ENCODE measurements around the gene C1QL4.
"Not testable (repeated sequence)": the region's sequence is repeated elsewhere in the genome, so short reads cannot be mapped to it uniquely, and the experiment has no call there.

C1QL4 gene

GRCh38 chr12:49332891-49333371 is 4.1 kb downstream of the C1QL4 start:
- no peak for DNase-seq

DNA sequence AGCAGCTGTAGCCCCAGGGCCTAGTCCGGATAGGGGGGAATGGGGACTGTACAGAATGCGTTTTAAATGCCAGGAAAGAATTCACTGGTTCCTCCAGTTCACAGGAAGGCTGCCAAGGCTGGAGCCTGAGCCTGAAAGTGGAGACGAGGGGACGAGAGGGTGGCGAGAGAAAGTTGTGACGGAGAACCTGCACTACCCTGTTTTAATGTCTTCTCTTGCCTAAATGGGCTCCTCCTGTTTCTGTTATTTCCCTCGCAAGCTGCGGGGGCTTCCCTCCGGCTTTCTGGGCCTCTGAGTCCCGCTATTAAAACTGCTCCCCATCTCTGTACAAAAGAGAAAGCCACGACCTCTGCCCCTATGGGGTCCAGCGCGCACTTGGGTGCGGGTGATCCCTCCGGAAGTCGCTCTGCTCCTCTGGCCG is 4.5 kb downstream of the C1QL4 start:
- DNase-seq, result no peak

GRCh38 chr12:49331380-49332222 is 5.4 kb downstream of the C1QL4 start:
- DNase-seq, result peak; percentile 89

DNA sequence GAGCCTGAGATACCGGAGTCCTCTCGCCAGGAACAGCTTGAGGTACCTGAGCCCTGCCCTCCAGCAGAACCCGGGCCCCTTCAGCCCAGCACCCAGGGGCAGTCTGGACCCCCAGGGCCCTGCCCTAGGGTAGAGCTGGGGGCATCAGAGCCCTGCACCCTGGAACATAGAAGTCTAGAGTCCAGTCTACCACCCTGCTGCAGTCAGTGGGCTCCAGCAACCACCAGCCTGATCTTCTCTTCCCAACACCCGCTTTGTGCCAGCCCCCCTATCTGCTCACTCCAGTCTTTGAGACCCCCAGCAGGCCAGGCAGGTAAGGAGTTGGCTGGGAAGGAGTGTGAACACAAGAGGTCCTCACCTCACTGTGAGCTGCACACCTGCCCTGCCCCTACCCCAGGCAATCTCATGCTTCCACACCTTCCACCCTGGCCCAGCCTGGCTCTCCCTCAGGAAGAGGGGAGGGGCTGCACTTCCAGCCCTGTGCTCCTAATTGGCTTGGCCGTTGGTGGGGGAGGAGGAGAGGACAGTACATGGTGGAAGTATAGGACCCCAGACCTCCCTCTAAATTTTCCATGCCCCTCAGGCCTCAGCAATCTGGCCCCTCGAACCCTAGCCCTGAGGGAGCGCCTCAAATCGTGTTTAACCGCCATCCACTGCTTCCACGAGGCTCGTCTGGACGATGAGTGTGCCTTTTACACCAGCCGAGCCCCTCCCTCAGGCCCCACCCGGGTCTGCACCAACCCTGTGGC is 6.2 kb downstream of the C1QL4 start:
- no peak for DNase-seq

DNA sequence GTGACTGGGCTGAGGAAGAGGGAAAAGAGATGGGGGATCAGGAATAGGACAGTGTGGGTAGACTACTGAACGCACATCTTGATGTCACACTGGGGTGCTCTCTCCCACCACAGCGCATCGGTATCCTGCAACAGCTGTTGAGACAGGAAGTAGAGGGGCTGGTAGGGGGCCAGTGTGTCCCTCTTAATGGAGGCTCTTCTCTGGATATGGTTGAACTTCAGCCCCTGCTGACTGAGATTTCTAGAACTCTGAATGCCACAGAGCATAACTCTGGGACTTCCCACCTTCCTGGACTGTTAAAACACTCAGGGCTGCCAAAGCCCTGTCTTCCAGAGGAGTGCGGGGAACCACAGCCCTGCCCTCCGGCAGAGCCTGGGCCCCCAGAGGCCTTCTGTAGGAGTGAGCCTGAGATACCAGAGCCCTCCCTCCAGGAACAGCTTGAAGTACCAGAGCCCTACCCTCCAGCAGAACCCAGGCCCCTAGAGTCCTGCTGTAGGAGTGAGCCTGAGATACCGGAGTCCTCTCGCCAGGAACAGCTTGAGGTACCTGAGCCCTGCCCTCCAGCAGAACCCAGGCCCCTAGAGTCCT is 6.9 kb downstream of the C1QL4 start:
- no peak for DNase-seq

- no peak for DNase-seq
These were observed 8.2 kb downstream of the C1QL4 start for GRCh38 chr12:49328816-49329215.

DNA sequence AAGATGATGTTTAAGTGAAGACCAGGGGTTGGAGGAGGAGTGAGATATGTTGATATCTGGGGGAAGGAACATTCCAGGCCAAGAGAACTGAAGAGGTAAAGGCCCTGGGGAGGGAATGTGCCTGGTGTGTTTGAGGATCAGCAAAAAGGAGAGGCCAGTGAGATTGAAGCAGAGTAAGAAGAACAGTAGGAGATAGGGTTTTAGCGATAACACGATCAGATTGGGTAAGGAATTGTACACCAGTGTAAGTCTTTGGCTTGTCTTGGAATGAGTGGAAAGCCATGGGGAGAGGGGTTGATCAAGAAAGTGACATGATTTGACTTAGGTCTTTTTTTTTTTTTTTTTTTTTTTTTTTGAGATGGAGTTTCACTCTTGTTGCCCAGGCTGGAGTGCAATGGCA is 9.1 kb downstream of the C1QL4 start:
- DNase-seq, result no peak

- DNase-seq, result no peak
These were observed 9.6 kb downstream of the C1QL4 start for GRCh38 chr12:49327368-49327767.

GRCh38 chr12:49325606-49326005 is 11.4 kb downstream of the C1QL4 start:
- no peak for DNase-seq

GRCh38 chr12:49323524-49324097 is 13.4 kb downstream of the C1QL4 start:
- no peak for DNase-seq

DNA sequence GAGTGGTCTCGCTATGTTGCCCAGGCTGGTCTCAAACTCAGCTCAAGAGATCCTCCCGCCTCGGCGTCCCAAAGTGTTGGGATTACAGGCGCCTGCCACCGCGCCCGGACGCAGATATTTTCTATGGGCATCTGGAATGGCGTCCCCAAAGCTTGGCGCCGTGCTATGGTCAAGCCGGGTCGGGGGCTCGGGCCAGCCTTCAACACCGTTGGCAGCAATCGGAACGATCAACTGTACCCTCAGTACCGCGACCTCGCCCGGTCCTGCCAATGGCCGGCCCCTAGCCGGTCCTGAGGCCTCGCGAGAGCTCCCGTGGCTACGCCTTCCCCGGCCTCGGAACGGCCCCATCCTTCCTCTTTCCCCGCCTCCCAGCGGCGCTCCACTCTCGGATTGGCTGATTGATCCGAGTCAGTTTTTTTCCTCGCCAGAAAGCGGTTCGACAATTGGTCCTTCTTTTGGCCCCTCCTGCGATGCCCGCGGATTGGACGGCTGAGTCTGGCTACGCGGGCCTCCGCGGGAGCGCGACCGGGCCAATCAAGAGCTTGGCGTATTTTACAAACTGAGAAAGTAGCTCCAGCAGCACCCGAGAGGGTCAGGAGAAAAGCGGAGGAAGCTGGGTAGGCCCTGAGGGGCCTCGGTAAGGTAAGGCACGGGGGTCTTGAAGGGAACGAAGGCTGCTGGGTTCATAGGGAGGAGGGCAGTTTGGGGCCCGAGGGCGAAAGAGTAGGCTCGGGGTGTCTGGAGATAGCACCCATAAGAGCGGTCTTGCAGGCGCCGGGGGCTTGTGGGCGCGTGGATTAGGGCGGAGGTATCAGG is 14.1 kb downstream of the C1QL4 start, which contains the start of gene TROAP:
TROAP (plus strand) TSS at position 548 of the 816 bp plus-strand sequence. CDS start 354 bp downstream, outside the sequence.
- DNase-seq, result peak; percentile 100

DNA sequence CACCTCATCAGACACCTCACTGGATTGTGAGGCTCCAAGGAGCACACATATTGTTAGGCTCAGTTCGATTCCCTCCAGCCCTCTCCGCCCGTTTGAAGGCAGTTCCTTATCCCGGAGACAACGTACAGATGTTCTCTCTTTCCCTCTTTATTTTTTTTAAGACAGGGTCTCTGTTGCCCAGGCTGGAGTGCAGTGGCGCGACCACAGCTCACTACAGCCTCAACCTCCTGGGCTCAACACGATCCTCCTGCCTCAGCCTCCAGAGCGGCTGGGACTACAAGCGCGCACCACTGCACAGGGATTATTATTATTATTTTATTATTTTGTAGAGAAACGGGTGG is 14.7 kb downstream of the C1QL4 start:
- no peak for DNase-seq

GRCh38 chr12:49320411-49321103 is 16.4 kb downstream of the C1QL4 start:
- DNase-seq, result not testable (repeated sequence)

- not testable (repeated sequence) for DNase-seq
These were observed 19.9 kb downstream of the C1QL4 start for GRCh38 chr12:49317118-49317517.

- DNase-seq, result no peak
These were observed 22.2 kb downstream of the C1QL4 start for GRCh38 chr12:49314811-49315210.

DNA sequence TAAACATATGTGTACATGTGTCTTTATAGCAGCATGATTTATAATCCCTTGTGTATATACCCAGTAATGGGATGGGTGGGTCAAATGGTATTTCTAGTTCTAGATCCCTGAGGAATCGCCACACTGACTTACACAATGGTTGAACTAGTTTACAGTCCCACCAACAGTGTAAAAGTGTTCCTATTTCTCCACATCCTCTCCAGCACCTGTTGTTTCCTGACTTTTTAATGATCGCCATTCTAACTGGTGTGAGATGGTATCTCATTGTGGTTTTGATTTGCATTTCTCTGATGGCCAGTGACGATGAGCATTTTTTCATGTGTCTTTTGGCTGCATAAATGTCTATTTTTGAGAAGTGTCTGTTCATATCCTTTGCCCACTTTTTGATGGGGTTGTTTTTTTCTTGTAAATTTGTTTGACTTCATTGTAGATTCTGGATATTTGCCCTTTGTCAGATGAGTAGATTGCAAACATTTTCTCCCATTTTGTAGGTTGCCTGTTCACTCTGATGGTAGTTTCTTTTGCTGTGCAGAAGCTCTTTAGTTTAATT is 26.5 kb downstream of the C1QL4 start:
- not testable (repeated sequence) for DNase-seq

DNA sequence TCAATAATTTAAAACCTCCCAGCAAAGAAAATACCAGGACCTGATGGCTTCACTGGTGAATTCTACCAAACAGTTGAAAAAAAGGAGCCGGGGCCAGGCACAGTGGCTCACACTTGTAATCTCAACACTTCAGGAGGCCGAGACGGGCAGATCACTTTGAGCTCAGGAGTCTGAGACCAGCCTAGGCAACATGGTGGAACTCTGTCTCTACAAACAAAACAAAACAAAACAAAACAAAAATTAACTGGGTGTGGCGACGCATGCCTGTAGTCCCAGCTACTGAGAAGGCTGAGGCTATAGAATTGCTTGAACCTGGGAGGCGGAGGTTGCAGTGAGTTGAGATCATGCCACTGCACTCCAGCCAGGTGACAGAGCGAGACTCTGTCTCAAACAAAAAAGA is 27.6 kb downstream of the C1QL4 start:
- DNase-seq, result no peak

GRCh38 chr12:49305762-49306510 is 31.1 kb downstream of the C1QL4 start:
- no peak for DNase-seq

DNA sequence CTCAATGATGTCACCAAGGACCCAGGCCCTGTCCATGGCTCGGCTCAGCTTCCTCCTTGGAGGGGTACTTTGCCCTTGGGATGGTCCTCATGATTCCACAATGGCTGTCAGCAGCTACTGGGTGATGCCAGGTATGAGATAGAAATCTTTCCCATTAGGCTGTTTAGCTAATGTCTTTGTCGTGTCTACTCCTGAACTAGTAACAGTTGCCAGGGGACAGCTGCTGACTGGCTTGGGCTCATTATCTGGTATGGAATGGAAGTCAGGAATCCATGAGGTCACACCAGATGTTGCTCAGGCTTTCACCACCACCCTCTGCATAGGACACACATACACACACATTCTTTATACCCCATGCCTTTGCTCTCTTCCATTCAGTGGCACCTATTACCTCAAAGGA is 32.8 kb downstream of the C1QL4 start:
- DNase-seq, result no peak

GRCh38 chr12:49301760-49302159 is 35.2 kb downstream of the C1QL4 start:
- no peak for DNase-seq

DNA sequence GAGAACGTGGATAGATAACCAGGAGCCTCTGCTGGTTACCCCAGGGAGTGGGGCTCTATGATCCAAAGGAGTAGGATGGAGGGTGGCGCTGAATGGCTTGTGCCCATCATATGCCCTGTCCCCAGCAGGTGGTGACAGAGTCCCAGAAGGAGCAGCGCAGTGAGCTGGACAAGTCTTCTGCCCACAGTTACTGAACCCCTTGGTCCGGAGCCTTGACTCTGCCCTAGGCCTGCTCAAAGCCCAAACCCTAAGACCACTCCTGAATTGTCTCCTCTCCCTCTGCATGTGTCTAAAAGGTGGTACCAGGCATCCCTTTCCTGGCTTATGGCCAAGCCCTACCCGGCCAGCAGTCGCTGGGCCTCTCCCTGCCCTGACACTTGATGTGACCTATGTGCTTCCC is 38.8 kb downstream of the C1QL4 start:
- DNase-seq, result no peak

All from GOT3 (cell line).